Amygdala (tissue), 56 donors: ENCODE results near the gene SLC35F3.
"Not testable (repeated sequence)": the region's sequence is repeated elsewhere in the genome, so short reads cannot be mapped to it uniquely, and the experiment has no call there.

Experiments used
- DNase-seq, 56 donors: peaks; one replicate each; lab custom pipeline; 2025; lab: John Stamatoyannopoulos, UW

The SLC35F3 gene

DNA sequence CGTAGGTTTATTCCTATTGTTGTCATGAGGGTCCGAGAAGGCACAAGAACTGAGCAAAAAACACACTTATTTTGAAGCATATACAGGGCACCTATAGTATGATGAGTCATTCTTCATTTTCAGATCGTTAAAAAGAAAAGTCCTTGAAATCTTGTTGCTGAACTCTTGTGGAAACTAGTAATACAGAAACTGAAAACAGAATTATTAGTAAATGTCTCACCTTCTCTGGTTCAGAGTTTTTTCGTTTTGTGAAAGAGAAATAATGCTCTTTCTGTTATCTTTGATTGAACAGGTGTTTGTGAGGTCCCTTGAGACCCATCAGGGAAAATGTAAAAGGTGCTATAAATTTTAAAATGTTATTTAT is 366.7 kb downstream of the SLC35F3 start:
- DNase-seq, result no peak

DNA sequence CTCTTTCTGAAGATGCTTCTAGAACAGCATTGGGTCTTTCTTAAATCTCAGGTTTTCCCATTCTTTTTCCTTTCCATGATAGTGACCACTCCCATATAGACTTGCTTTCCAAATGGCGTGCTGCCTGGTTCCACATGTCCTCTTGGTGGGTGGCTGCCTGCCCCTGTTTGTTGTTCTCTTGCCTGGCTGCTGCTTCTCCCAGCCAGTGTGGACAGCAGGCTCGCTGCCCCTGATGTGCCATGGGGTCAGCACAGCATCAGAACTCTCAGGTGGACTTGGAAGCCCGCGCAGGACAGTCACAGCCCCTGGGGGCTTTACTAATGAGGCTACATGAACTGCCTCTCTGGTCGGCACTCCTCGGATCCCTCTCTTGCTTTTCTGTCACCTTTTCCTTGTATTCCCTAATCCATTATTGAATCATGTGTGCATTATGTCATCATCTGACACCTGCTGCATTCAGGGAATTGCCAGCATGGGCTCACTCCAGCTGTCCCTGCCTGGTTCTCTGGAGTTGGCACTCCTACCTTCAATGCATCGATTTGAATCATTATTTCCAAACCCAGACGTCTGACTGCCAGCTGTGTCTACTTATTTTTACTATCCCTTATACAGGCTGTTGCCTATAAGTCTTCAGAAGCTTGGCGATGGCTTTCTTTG is 368.3 kb downstream of the SLC35F3 start:
- peak in 1 of 56 donors; percentile 26 for DNase-seq

DNA sequence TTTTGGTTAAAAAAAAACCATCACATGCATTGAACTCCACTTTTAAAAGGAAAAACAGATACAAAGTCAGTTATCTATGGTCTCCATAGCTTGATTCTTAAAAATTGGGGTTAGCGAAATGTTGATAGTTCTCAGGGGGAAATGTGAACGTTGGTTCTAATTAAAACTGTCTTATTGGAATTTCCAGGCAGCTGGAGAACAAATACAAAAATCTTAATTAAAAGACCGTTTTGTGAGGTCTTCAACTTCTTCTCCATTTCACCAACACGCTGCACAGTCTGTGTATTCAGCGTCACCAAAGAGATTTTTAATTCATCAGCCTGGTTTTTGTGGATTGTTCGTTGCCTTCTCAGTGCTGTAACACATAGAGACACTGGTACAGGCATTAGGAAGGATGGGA is 369.5 kb downstream of the SLC35F3 start:
- DNase-seq, result no peak

DNA sequence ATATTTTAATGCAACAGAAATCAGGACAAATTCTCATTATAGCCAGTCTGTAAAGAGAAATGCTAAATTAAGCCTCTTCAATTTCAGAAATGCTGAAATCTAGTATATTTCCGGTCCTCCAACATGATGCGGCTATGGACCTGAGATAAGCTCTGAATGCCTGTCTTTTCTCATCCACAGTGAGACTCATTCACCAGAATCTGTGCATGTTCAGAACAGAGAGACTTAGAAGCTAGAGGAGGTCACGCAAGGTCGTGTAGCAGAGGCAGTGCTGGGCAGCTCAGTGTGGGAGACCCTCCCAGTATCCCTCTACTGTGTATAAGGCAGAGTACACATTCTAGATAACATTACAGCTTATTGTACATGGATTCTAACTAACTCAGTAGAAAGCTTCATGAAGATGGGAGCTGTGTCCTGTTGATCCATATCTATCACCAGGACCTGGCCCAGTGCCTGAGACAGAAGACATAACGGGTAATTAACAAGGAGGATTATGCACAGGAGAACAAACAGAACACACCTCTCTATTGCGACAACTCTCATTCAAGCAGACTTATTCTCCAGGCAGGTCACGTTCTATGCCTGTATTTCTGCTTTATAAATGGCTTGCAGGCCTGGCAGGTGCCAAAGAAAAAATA is 371.8 kb downstream of the SLC35F3 start:
- DNase-seq, result no peak

DNA sequence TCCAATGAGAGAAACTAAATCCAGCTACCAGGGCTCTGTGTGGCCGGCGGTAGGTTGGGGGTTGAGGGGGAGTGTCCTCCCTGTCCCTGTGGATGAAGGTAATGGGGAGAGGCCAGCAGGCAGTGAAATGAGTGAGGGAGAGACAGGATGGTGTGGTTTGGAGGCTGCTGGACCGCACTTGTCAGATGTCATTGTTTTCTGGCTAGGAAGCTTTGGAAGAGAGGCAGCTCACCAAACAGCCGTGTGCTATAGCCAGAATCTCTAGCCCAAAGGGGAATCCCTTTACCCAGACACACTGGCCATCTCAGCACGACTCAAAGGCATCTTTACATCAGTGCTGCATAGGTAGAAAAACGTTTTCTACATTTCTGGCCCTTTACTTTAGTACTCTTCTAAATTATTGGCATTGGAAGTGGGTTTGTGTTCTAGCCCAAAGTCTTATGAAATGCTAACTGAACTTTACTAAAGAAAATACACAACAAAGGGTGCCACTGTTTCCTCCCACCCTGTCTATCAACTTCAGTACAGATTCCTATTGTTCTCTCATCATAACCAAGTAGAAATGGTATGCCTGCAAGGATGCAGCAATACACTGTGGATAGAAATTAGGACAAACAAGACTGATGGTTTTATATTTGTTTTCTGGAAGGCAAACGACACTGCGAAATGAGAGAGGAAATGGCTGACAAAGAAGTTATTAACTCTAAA is 372.8 kb downstream of the SLC35F3 start:
- DNase-seq, result no peak

DNA sequence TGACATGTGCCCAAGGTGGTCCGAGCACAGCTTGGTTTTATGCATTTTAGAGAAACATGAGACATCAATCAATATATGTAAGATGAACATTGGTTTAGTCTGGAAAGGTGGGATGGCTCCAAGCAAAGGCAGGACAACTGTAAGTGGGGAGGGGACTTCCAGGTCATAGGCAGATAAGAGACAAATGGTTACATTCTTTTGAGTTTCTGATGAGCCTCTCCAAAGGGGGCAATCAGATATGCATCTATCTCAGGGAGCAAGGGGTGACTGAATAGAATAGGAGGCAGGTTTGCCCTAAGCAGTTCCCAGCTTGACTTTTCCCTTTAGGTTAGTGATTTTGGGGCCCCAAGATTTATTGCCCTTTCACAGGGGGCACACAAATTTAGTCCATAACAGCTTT is 374.5 kb downstream of the SLC35F3 start:
- DNase-seq, result no peak

DNA sequence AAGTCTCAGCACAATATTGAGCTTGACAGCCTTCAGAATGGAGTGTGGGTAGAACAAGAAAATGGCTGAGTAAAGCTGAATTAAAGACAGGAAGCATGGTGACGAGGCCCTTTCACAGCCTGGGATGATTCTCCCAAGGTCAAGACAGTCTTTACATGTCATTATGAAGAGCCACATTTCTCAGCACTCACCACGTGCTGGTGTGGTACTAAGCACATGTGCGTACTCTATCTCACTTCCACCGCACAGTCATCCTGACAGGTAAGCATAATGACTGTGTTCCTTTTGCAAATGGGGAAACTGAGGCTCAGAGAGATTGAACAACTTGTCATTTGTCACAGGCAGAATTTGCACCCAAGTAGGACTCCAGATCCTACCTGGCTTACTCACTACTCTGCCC is 376.0 kb downstream of the SLC35F3 start:
- no peak for DNase-seq

DNA sequence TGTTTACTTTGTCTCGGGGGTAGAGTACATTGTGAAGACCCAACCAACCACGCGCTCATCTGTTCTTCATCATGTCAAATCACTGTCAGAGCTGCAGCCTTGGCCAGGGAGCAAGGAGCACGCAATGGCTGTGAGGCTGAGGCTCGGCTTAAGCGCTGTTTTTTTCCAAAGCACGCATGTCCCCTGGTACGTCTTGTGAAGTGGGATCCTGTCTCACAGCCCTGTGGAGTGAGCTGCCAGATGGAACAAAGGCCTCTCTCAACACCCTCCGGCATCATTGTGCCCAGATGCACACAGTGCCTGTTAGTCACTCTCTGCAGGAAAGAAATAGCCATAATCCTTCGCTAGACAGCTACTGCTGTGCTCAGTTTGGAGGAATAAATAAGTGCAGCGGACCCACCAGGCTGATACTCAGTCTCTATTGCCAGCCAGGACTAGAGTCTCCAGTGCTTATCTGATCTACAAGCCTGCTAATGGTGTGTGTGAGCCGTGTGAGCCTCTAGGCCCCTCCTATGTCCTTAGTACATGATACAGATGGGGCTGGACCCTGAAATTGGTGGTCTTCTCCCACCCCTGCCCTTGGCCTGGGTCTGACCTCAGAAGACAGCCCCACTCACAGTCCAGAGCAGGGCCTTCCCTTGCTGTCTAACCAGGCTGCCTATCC is 377.5 kb downstream of the SLC35F3 start:
- DNase-seq, result peak in 44 of 56 donors; percentile 3 to 70 (median 30)

DNA sequence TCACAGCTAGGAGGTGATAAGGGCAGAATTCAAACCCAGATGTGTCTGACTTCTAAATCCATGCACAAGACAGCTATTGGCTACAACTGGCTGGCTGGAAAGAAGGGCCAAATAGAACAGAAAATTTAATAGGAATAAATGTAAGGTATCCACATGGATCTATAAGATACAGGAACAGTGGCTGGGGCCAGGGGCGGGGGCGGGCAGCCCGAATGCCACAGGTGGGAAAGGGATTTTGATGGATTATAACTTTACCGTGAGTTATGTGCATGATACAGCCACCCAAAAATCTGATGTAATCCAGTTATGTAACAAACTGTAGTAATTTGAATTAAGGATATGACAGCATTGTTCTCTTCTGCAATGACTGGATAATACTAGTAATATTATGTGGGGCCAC is 381.7 kb downstream of the SLC35F3 start:
- DNase-seq, result no peak

DNA sequence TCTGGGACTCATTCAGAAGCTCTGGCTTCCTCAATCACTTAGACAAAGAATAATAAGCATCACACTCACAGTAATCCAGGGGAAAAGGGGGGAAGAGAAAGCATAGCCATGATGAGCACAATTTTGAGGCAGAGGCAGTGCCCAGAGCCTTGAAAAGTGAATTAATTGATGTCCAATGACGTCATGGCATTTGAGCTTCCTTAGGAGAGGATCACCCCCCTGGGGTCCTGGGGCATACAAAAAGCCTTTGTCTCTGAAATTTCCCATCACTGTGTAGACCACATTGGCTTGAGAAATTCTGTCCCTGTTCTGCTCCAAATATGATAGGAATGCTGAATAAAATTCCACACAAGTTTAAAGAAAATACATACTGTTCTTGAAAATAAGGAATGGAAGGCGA is 384.5 kb downstream of the SLC35F3 start:
- DNase-seq, result no peak

DNA sequence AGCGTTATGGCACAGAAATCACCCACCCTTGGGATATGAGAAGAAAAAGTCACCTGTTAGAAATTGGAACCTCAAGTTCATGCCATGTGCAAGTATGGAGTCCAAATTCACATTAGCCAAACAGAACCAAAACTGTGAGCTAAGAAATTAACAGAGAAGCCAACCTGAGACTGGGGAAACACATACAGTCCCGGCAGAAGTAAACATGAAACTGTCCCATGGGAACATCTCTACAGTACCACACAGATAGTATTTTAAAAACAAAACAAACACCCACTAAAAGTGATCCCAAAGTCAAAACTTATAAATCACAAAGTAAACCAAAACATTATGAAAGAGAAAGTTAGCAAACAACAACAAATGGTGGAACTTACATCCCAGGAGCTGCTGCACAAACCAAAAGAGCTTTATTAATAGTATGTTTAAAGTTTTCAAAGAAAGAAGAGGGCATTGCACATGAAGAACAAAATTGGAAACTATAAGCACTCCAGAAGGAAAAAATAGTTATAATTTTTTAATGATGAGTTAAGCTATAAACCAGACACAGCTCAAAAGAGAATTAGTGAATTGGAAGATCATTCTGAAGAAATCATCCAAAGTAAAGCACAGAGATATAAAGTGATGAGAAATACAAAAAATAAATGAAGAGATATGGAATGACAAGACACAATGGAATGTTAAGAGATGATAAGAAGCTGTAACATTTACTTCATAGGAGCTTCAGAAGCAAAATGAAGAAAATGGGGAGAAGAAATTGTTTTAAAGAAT is 385.2 kb downstream of the SLC35F3 start:
- no peak for DNase-seq

DNA sequence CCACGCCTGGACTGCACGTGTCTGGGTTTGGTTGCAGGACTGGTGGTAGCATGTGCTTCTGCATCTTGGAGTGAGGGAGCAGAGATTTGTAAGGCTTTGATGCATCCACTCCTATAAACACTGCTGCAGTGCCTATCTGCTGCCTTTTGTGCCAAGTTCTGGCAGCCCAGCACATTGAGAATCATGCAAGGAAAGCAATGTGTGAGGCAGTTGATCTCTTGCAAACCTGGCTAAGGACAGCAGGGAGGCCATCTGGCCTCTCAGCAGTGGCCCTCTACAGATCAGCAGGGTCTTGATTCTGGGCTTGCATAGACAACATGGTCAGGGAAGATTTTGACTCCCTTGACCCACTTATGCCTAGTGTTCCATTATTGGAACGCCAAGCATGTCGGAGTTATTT is 387.5 kb downstream of the SLC35F3 start:
- DNase-seq, result no peak

DNA sequence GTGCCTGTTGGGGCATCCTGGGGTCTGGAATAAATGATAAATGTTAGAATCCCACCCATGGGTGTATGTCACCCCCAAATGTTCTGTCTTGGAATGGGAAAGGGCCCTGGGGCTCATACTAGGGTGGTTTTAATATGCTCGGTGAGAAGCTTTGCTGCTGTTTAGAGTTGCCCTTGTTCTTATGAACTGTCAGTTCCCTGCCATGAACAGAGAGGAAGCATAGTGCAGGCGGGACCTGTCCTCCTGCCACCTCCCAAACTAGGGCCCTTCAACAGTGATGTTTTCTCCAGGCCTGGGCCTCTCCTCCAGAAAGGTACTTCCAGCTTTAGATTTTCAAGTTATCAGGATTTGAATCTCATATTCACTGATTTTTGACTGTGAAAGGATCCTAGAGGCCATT is 388.1 kb downstream of the SLC35F3 start:
- no peak for DNase-seq

DNA sequence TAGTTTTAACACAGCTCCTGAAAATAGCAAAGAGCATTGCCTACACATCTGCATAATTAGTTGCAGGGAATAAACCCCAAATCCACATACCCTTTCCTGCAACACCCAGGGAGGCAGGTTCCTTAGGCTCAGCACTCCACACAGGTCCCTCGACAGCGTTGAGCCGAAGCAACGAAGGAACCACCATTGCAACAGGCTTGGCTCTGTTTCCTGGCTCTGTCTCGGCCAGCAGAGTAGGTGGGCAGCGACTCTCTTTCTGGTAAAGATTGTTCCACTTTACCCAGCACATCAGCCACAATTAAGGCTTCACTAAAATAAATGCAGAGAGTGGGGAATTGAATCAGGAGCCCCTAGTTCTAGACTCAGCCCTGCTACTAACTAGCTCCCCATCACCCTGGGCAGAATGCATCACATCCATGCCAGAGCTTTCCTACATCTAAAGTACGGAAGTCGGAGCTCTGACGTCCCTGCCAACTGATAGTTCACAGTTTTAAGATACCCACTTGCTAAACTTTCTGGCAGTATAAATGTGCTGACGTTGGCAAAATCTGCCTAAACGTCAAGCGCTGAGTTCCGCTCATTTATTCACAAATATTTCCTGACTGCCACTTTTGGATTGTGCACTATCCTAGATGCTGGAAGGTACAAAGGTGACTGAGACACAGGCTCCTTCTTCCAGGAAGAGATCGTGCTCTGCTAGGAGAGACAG is 389.8 kb downstream of the SLC35F3 start:
- no peak for DNase-seq

DNA sequence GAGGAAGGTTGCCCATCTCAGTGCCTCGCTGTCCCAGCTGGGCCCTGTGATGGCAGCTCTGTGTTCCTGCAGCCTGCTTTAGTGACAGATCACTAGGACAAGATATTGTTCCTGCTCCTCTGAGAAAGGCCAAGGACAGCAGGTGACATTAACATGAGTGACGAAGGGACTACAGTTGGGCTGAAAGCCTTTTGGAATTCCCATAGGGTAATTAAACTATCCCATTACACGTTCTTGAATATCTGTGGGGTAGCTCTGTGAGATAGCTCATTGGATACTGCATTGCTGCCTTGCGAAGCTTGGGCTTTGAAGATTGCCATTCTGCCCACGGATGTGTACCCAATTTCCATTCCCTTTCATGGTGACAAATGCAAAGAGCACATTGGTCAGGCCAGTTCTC is 390.6 kb downstream of the SLC35F3 start:
- DNase-seq, result no peak

DNA sequence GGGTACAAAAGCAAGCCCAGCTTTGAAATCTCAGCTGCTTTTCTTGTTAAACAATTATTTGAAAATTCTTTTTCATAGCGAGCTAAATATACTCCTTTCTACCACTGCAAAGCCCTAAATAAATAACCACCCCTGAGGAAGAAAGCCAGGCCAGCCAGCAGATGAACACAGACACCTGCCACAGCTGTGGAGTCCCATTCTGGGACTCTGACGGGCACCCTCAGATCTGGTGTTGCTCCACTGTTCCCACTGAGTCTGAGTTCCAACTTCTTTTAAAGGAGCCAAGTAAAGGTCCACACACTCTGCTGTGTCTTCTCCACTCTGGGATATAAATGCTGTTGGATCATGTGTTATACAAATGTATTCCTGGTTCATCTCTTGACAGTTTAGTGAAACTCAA is 391.1 kb downstream of the SLC35F3 start:
- no peak for DNase-seq

DNA sequence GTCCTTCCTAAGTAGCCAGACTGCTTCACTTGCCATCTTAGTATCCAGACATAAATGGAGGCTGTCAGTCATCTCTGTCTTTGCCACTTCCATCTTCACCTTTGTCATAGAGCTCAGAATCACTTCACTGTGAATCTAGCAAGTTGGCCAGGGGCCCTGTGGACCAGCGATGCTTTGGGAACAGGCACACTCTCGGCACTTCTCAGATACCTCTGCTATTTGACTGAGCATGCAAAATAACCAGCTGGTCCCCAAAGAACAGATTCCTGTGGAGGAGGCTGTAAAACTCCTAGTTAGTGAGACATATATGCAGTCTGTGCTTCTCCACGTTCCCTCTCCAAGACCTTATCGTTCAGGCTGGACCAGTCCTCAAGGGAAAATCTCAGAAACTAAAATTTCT is 392.0 kb downstream of the SLC35F3 start:
- DNase-seq, result no peak

DNA sequence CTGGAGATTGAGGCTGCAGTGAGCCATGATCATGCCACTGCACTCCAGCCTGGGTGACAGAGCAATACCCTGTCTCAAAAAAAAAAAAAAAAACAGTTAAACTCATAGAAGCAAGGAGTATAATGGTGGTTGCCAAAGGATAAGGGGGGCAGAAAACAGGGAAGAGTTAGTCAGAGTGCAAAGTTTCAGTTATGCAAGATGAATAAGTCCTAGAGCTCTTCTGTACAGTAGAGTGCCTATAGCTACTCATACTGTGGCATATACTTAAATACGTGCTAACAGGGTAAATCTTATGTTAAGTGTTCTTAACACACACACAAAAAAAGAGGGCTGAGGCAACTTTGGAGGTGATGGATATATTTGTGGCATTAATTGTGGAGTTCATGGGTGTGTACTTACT is 393.2 kb downstream of the SLC35F3 start:
- DNase-seq, result no peak

DNA sequence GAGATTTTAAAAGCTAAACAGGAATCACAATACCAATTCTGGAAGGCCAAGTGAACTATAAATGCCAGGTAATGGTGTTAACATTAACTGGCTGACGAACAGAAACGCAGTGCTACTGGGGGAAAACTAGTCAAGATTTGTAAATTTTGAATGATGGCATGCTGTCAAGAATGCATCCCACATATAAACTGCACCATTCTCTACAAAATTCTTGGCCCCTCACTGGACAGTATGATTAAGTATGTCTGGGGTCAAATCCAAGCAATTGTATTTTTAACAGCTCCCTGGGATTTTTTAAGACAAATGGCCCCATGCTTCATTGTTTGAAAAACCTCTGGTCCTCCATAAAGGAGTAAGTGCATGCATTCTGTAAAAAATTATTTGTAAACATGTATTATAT is 395.6 kb downstream of the SLC35F3 start:
- DNase-seq, result no peak

DNA sequence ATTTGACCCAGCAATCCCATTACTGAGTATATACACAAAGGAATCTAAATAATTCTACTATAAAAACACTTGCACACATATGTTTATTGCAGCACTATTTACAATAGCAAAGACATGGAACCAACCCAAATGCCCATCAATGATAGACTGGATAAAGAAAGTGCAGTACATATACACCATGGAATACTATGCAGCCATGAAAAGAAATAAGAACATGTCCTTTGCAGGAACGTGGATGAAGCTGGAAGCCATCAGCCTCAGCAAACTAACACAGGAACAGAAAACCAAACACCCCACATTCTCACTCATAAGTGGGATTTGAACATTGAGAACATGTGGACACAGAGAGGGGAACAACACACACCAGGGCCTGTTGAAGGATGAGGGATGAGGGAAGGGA is 397.2 kb downstream of the SLC35F3 start:
- not testable (repeated sequence) for DNase-seq
